GM12878 (cell line): Measurements from ENCODE around the gene MTMR6. TPM values are rescaled to one million over a fixed set of nuclear protein-coding genes. Genes with fewer than 3 reads are reported as not detected.

Experiments used
- ATAC-seq: fragments of 200-7000 bp; cut with Tn5 transposase; 3 replicates; pipeline ENCODE4 v1.9.1; 2020; ENCODE audit warnings: mild to moderate bottlenecking, moderate library complexity
- BruUV-seq: library from RNA; stranded (reverse); fragments of 400-500 nt; replicated peaks from 2 replicates; lab custom pipeline; 2021; lab: Mats Ljungman, UMichigan
- CTCF ChIA-PET: fragments of 300-600 bp; sonication (Branson Sonifier 250); formaldehyde crosslinking; extraction: SDS; loops from one replicate; lab custom pipeline; 2021; ENCODE audit warnings: inconsistent platforms; lab: Yijun Ruan, JAX
- POLR2A ChIA-PET: fragments of 350-600 bp; formaldehyde crosslinking; extraction: SDS; loops from one replicate; lab custom pipeline; 2021; ENCODE audit warnings: inconsistent platforms; lab: Charles Lee
- RAD21 ChIA-PET: fragments of 300-600 bp; sonication (Branson Sonifier 250); formaldehyde crosslinking; loops from one replicate; lab custom pipeline; 2023; ENCODE audit warnings: antibody characterized with exemption; ENCODE audit not compliant: unreplicated experiment; lab: Charles Lee
- SMC1A ChIA-PET: fragments of 300-600 bp; sonication (Branson Sonifier 250); formaldehyde crosslinking; loops from one replicate; lab custom pipeline; 2023; ENCODE audit not compliant: unreplicated experiment, uncharacterized antibody; lab: Charles Lee
- DNase-seq: peaks from one replicate; pipeline ENCODE4 v3.0.0-alpha.2; 2011; ENCODE audit warnings: low read depth, low spot score
- FAIRE-seq: peaks from 3 replicates; lab custom pipeline; 2011; peaks lifted over from hg19 to GRCh38; lab: Jason Lieb, UNC
- H2AFZ ChIP-seq: 2 replicates; pipeline ENCODE4 v1.6.0; 2011; ENCODE audit warnings: low read depth, low read length, control low read depth; ENCODE audit not compliant: control insufficient read depth
- H3K27ac ChIP-seq: 2 replicates; pipeline ENCODE4 v1.5.1; 2011; ENCODE audit warnings: control low read depth; ENCODE audit not compliant: control insufficient read depth, insufficient read depth
- H3K27me3 ChIP-seq, 2 experiments: replicated peaks in 1 of 2; 2 replicates each; pipeline versions ENCODE4 v1.6.0 to v1.6.1; 2011; ENCODE audit warnings: low read length in 1 of 2; ENCODE audit not compliant: control insufficient read depth in 2 of 2, insufficient read depth in 2 of 2
- H3K36me3 ChIP-seq, 2 experiments: 2 replicates each; pipeline ENCODE4 v1.5.1; 2011; ENCODE audit warnings: low read length in 1 of 2; ENCODE audit not compliant: control insufficient read depth in 2 of 2, insufficient read depth in 2 of 2
- H3K4me1 ChIP-seq: 2 replicates; pipeline ENCODE4 v1.6.1; 2011; ENCODE audit warnings: mild to moderate bottlenecking, low read length, moderate library complexity, mixed read lengths; ENCODE audit not compliant: control insufficient read depth, insufficient read depth
- H3K4me2 ChIP-seq: 2 replicates; pipeline ENCODE4 v1.6.0; 2011; ENCODE audit warnings: control low read depth; ENCODE audit not compliant: control insufficient read depth, insufficient read depth
- H3K4me3 ChIP-seq: fragments of 200-600 bp; sonication (generic); 2 replicates; pipeline ENCODE4 v1.5.1; 2016
- H3K79me2 ChIP-seq: 2 replicates; pipeline ENCODE4 v1.6.0; 2011; ENCODE audit warnings: low read length; ENCODE audit not compliant: control insufficient read depth, insufficient read depth
- H3K9ac ChIP-seq: 2 replicates; pipeline ENCODE4 v1.8.0; 2011; ENCODE audit warnings: low read length, control low read depth, mixed read lengths; ENCODE audit not compliant: control insufficient read depth, insufficient read depth
- H3K9me3 ChIP-seq: replicated peaks from 3 replicates; pipeline ENCODE4 v1.5.1; 2011; ENCODE audit warnings: mild to moderate bottlenecking, low read length; ENCODE audit not compliant: control insufficient read depth, insufficient read depth
- H4K20me1 ChIP-seq: 2 replicates; pipeline ENCODE4 v1.6.0; 2011; ENCODE audit not compliant: control insufficient read depth, insufficient read depth
- CHD4 ChIP-seq: fragments of 200-600 bp; sonication (generic); IDR thresholded peaks from 2 replicates; pipeline ENCODE4 v1.6.1; 2016; ENCODE audit warnings: mild to moderate bottlenecking
- CREB1 ChIP-seq: IDR thresholded peaks from 2 replicates; pipeline ENCODE4 v1.6.1; 2012; ENCODE audit warnings: low read depth, mild to moderate bottlenecking, inconsistent platforms
- DPF2 ChIP-seq: fragments of 450-650 bp; IDR thresholded peaks from 2 replicates; pipeline ENCODE4 v1.6.1; 2017; ENCODE audit warnings: mild to moderate bottlenecking
- IKZF2 ChIP-seq, 2 experiments: fragments of 450-650 bp; IDR thresholded peaks; 2 replicates each; pipeline ENCODE4 v1.6.1; 2017; ENCODE audit warnings: mild to moderate bottlenecking in 2 of 2, moderate library complexity in 2 of 2
- JUND ChIP-seq: IDR thresholded peaks from 2 replicates; pipeline ENCODE4 v1.6.1; 2012; ENCODE audit warnings: low read depth, mild to moderate bottlenecking, low read length, improper control_type of control experiment, moderate library complexity
- MTA2 ChIP-seq: fragments of 450-650 bp; IDR thresholded peaks from 2 replicates; pipeline ENCODE4 v1.6.1; 2016; ENCODE audit warnings: low read depth, mild to moderate bottlenecking, moderate library complexity
- MYB ChIP-seq: fragments of 150-350 bp; IDR thresholded peaks from 2 replicates; pipeline ENCODE4 v1.6.1; 2014; ENCODE audit warnings: mild to moderate bottlenecking, low read depth, low read length, borderline replicate concordance
- PML ChIP-seq: IDR thresholded peaks from 2 replicates; pipeline ENCODE4 v1.6.1; 2012; ENCODE audit warnings: low read length, inconsistent platforms
- RUNX3 ChIP-seq: IDR thresholded peaks from 2 replicates; pipeline ENCODE4 v1.6.1; 2012; ENCODE audit warnings: low read length, inconsistent platforms
- SRF ChIP-seq, 2 experiments: IDR thresholded peaks; 2 replicates each; pipeline ENCODE4 v1.6.1; 2011; ENCODE audit warnings: low read depth in 2 of 2, low read length in 2 of 2, mild to moderate bottlenecking in 1 of 2, moderate library complexity in 1 of 2
- ZNF24 ChIP-seq: fragments of 450-650 bp; IDR thresholded peaks from 2 replicates; pipeline ENCODE4 v1.6.1; 2017; ENCODE audit warnings: antibody characterized with exemption, mild to moderate bottlenecking
- ZNF622 ChIP-seq: fragments of 450-650 bp; IDR thresholded peaks from 2 replicates; pipeline ENCODE4 v1.6.1; 2017; ENCODE audit warnings: mild to moderate bottlenecking, inconsistent platforms
- WGBS: methylation state at CpG from one replicate; pipeline ENCODE4 v1.1.6; 2016; ENCODE audit warnings: low lambda C conversion rate; ENCODE audit not compliant: insufficient replicate concordance, insufficient coverage; ENCODE audit errors: missing lambda C conversion rate; 5-methylcytosine and 5-hydroxymethylcytosine counted together
- in situ Hi-C: fragments of 300-500 bp; cut with MboI; formaldehyde crosslinking; loops from 9 replicates; pipeline ENCODE4 v1.14.3; 2018; ENCODE audit warnings: mixed read lengths
- intact Hi-C: fragments of 100-400 bp; cut with micrococcal nuclease; formaldehyde crosslinking; loops from one replicate; pipeline ENCODE4 v1.14.2; 2022; ENCODE audit not compliant: unreplicated experiment
- polyA plus RNA-seq, 11 experiments: library from polyadenylated mRNA; depleted of rRNA in 4 of 11; unstranded in 6 of 11; stranded (reverse) in 5 of 11; fragments of >200 nt; fragmentation: Nextera tagmentation in 4 of 11; fragmentation: Illumina TruSeq in 1 of 11; extraction: Ambion mirVana in 4 of 11; extraction: Trizol in 1 of 11; gene quantifications; 1 replicate in 1 of 11; 2 replicates in 10 of 11; pipeline versions ENCODE4 v1.2.1 to v1.2.3, GENCODE V29; 2011 to 2016; ENCODE audit warnings: inconsistent platforms in 2 of 11, missing spikeins in 2 of 11, low read depth in 1 of 11
- total RNA-seq, 4 experiments: library from RNA; depleted of rRNA in 3 of 4; stranded (reverse); fragments of >200 nt in 3 of 4; fragmentation: Illumina TruSeq in 1 of 4; extraction: Trizol in 1 of 4; gene quantifications; 2 replicates each; pipeline versions ENCODE4 v1.2.1 to v1.2.3, GENCODE V29; 2013 to 2021
- TF ChIP-seq, protein P1 (sequence below): fragments of 450-650 bp; IDR thresholded peaks from 2 replicates; pipeline ENCODE4 v1.6.1; 2016; ENCODE audit warnings: mild to moderate bottlenecking
- TF ChIP-seq, protein P2 (sequence below): fragments of 150-350 bp; IDR thresholded peaks from 2 replicates; pipeline ENCODE4 v1.6.1; 2014; ENCODE audit warnings: mild to moderate bottlenecking, low read depth, low read length
- TF ChIP-seq, protein P3 (sequence below): IDR thresholded peaks from 2 replicates; pipeline ENCODE4 v1.6.1; 2011; ENCODE audit warnings: low read depth, low read length, improper control_type of control experiment, borderline replicate concordance
- TF ChIP-seq, protein P4 (sequence below): IDR thresholded peaks from 2 replicates; pipeline ENCODE4 v1.6.1; 2012; ENCODE audit warnings: low read depth, low read length, improper control_type of control experiment
- TF ChIP-seq, protein P5 (sequence below): fragments of 450-650 bp; IDR thresholded peaks from 2 replicates; pipeline ENCODE4 v1.6.1; 2017; ENCODE audit warnings: mild to moderate bottlenecking, moderate library complexity

The MTMR6 gene
- total and polyA plus RNA-seq, 10 of the 15 experiments (the other 5 are each of a cell fraction or from before 2014, with no cell fraction given), result 9.8 to 24.2 (median 16.0) TPM

DNA sequence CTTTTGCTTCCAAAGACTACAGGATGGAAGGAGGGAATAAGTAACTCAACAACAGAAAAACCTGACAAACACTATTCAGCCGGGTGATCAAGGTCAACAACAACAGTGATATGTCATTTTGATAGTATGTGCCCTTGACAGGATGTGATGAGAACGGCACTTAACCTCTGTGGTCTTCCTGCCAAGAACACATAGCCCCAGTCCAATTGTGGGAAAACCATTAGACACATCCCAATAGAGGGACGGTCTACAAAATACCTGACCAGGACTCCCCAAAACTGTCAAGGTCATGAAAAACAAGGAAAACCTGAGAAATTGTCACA lies 72.1 kb downstream of the MTMR6 start:
- no peak for DNase-seq
- Histone ChIP-seq H3K36me3 (no peaks in the 10 kb centered on the region), H3K27me3 (no peaks in the 10 kb centered on the region), H4K20me1 (no peaks in the 10 kb centered on the region), H3K4me1 (no peaks in the 10 kb centered on the region), H3K79me2 (no peaks in the 10 kb centered on the region), H3K9ac (no peak overlapping the region), H2AFZ (no peak overlapping the region), H3K27ac (no peak overlapping the region), H3K9me3 (no peaks in the 10 kb centered on the region), H3K4me3 (no peak overlapping the region), H3K4me2 (no peak overlapping the region)
- RAD21 ChIA-PET, result no interaction called here
- in situ Hi-C loops (no loop called here), intact Hi-C loops (loop anchor here (1.0 kb wide), 1 partner anchor 29 kb away; no protein-coding TSS in a partner anchor)
- POLR2A ChIA-PET, result no interaction called here
- no peak for FAIRE-seq
- 38% methylated on average over 3 of the region's 3 CpGs for WGBS
- CTCF ChIA-PET, result interaction anchor here (1.0 kb wide), 1 partner anchor 102 kb away, joined by 3 read pairs; no protein-coding TSS in a partner anchor
- no TSS peak for BruUV-seq
- SMC1A ChIA-PET, result no interaction called here
- no peak for ATAC-seq
- TF ChIP-seq JUND (no peak), CREB1 (no peak), DPF2 (no peak), CHD4 (no peak), IKZF2 (IDR thresholded peaks at IDR 0.05) (no peak), ZNF24 (no peak), ZNF622 (no peak), MYB (no peak), RUNX3 (no peak), MTA2 (no peak), SRF (IDR thresholded peaks at IDR 0.05; ENCODE audit: low read depth in 2 of 2, low read length in 2 of 2) (no peak), PML (no peak)
- TF ChIP-seq, protein P1, sequence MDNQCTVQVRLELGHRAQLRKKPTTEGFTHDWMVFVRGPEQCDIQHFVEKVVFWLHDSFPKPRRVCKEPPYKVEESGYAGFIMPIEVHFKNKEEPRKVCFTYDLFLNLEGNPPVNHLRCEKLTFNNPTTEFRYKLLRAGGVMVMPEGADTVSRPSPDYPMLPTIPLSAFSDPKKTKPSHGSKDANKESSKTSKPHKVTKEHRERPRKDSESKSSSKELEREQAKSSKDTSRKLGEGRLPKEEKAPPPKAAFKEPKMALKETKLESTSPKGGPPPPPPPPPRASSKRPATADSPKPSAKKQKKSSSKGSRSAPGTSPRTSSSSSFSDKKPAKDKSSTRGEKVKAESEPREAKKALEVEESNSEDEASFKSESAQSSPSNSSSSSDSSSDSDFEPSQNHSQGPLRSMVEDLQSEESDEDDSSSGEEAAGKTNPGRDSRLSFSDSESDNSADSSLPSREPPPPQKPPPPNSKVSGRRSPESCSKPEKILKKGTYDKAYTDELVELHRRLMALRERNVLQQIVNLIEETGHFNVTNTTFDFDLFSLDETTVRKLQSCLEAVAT, result no peak
- TF ChIP-seq, protein P2, sequence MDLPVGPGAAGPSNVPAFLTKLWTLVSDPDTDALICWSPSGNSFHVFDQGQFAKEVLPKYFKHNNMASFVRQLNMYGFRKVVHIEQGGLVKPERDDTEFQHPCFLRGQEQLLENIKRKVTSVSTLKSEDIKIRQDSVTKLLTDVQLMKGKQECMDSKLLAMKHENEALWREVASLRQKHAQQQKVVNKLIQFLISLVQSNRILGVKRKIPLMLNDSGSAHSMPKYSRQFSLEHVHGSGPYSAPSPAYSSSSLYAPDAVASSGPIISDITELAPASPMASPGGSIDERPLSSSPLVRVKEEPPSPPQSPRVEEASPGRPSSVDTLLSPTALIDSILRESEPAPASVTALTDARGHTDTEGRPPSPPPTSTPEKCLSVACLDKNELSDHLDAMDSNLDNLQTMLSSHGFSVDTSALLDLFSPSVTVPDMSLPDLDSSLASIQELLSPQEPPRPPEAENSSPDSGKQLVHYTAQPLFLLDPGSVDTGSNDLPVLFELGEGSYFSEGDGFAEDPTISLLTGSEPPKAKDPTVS, result no peak
- TF ChIP-seq, protein P3, sequence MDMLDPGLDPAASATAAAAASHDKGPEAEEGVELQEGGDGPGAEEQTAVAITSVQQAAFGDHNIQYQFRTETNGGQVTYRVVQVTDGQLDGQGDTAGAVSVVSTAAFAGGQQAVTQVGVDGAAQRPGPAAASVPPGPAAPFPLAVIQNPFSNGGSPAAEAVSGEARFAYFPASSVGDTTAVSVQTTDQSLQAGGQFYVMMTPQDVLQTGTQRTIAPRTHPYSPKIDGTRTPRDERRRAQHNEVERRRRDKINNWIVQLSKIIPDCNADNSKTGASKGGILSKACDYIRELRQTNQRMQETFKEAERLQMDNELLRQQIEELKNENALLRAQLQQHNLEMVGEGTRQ, result no peak
- TF ChIP-seq, protein P4, sequence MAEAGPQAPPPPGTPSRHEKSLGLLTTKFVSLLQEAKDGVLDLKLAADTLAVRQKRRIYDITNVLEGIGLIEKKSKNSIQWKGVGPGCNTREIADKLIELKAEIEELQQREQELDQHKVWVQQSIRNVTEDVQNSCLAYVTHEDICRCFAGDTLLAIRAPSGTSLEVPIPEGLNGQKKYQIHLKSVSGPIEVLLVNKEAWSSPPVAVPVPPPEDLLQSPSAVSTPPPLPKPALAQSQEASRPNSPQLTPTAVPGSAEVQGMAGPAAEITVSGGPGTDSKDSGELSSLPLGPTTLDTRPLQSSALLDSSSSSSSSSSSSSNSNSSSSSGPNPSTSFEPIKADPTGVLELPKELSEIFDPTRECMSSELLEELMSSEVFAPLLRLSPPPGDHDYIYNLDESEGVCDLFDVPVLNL, result no peak
- TF ChIP-seq, protein P5, sequence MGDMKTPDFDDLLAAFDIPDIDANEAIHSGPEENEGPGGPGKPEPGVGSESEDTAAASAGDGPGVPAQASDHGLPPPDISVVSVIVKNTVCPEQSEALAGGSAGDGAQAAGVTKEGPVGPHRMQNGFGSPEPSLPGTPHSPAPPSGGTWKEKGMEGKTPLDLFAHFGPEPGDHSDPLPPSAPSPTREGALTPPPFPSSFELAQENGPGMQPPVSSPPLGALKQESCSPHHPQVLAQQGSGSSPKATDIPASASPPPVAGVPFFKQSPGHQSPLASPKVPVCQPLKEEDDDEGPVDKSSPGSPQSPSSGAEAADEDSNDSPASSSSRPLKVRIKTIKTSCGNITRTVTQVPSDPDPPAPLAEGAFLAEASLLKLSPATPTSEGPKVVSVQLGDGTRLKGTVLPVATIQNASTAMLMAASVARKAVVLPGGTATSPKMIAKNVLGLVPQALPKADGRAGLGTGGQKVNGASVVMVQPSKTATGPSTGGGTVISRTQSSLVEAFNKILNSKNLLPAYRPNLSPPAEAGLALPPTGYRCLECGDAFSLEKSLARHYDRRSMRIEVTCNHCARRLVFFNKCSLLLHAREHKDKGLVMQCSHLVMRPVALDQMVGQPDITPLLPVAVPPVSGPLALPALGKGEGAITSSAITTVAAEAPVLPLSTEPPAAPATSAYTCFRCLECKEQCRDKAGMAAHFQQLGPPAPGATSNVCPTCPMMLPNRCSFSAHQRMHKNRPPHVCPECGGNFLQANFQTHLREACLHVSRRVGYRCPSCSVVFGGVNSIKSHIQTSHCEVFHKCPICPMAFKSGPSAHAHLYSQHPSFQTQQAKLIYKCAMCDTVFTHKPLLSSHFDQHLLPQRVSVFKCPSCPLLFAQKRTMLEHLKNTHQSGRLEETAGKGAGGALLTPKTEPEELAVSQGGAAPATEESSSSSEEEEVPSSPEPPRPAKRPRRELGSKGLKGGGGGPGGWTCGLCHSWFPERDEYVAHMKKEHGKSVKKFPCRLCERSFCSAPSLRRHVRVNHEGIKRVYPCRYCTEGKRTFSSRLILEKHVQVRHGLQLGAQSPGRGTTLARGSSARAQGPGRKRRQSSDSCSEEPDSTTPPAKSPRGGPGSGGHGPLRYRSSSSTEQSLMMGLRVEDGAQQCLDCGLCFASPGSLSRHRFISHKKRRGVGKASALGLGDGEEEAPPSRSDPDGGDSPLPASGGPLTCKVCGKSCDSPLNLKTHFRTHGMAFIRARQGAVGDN, result no peak
